ENCODE results near the gene SRRT. TPM values are rescaled to one million over a fixed set of nuclear protein-coding genes. Genes with fewer than 3 reads are reported as not detected.
"Not testable (repeated sequence)": the region's sequence is repeated elsewhere in the genome, so short reads cannot be mapped to it uniquely, and the experiment has no call there.

Gene SRRT
- total RNA-seq, 1 donor from 2014 or later: 60.4 TPM

- H2AFZ ChIP-seq (replicated peaks): no peak overlapping the region
- no peak overlapping the region for H3K27ac Mint-ChIP-seq
- no peaks in the 10 kb centered on the region for H3K4me1 Mint-ChIP-seq
Observed at GRCh38 chr7:100911484-100911883, 36.6 kb downstream of the SRRT start.

GRCh38 chr7:100914208-100914878 lies 39.4 kb downstream of the SRRT start:
- Mint-ChIP-seq H3K27ac (no peak overlapping the region), H3K4me3 (no peak overlapping the region), H3K9me3 (peaks cover 1% of the 10 kb centered on the region), H3K27me3 (ENCODE audit: insufficient read depth, low read depth) (peaks cover 9% of the 10 kb centered on the region), H3K36me3 (no peaks in the 10 kb centered on the region), H3K4me1 (no peaks in the 10 kb centered on the region)
- no peak overlapping the region for H3K4me2 ChIP-seq
- peaks cover 6% of the 10 kb centered on the region for H3F3A ChIP-seq (ENCODE audit: low read depth)
- no peaks in the 10 kb centered on the region for H3K4me1 ChIP-seq
- no peaks in the 10 kb centered on the region for H3K36me3 ChIP-seq
- no peaks in the 10 kb centered on the region for H3K27me3 ChIP-seq
- no peaks in the 10 kb centered on the region for H4K20me1 ChIP-seq (ENCODE audit: low read depth)
- no peaks in the 10 kb centered on the region for H3K9me3 ChIP-seq (ENCODE audit: low read depth)
- H3K79me2 ChIP-seq (ENCODE audit: low read depth): no peaks in the 10 kb centered on the region
- no peak overlapping the region for H3K27ac ChIP-seq
- no peak overlapping the region for H2AFZ ChIP-seq (replicated peaks)
- H3K4me3 ChIP-seq: no peak overlapping the region
- no peak for DNase-seq (ENCODE audit: low spot score)
- TF ChIP-seq EZH2phosphoT487 (IDR thresholded peaks at IDR 0.05) (no peak), CTCF (IDR thresholded peaks at IDR 0.05) (no peak), EZH2 (IDR thresholded peaks at IDR 0.05) (no peak)
- no peak overlapping the region for H3K9ac ChIP-seq

More at GRCh38 chr7:100911484-100911883, 36.6 kb downstream of the SRRT start:
- Histone ChIP-seq H3K79me2 (ENCODE audit: low read depth) (no peaks in the 10 kb centered on the region), H3K4me2 (no peak overlapping the region), H3K36me3 (no peaks in the 10 kb centered on the region), H3K9me3 (ENCODE audit: low read depth) (no peaks in the 10 kb centered on the region), H3K4me3 (no peak overlapping the region), H3K9ac (no peak overlapping the region), H4K20me1 (ENCODE audit: low read depth) (no peaks in the 10 kb centered on the region), H3K27me3 (no peaks in the 10 kb centered on the region), H3K4me1 (no peaks in the 10 kb centered on the region), H3F3A (ENCODE audit: low read depth) (peaks cover 6% of the 10 kb centered on the region), H3K27ac (no peak overlapping the region)
- H3K4me3 Mint-ChIP-seq: no peak overlapping the region
- no peaks in the 10 kb centered on the region for H3K36me3 Mint-ChIP-seq
- TF ChIP-seq CTCF (IDR thresholded peaks at IDR 0.05) (no peak), EZH2phosphoT487 (IDR thresholded peaks at IDR 0.05) (no peak), EZH2 (IDR thresholded peaks at IDR 0.05) (no peak)
- peaks cover 4% of the 10 kb centered on the region for H3K9me3 Mint-ChIP-seq
- H3K27me3 Mint-ChIP-seq (ENCODE audit: insufficient read depth, low read depth): peaks cover 14% of the 10 kb centered on the region
- no peak for DNase-seq (ENCODE audit: low spot score)

- Mint-ChIP-seq H3K4me1 (no peaks in the 10 kb centered on the region), H3K27me3 (ENCODE audit: insufficient read depth, low read depth) (peaks cover 8% of the 10 kb centered on the region), H3K27ac (peak overlapping the region; percentile 86), H3K9me3 (peaks cover 1% of the 10 kb centered on the region), H3K36me3 (no peaks in the 10 kb centered on the region), H3K4me3 (no peak overlapping the region)
- no peak overlapping the region for H3K9ac ChIP-seq
- H3K27ac ChIP-seq: no peak overlapping the region
- no peaks in the 10 kb centered on the region for H3K4me1 ChIP-seq
- H3K4me3 ChIP-seq: no peak overlapping the region
- H3K4me2 ChIP-seq: no peak overlapping the region
- no peaks in the 10 kb centered on the region for H3K9me3 ChIP-seq (ENCODE audit: low read depth)
- TF ChIP-seq CTCF (IDR thresholded peaks at IDR 0.05) (no peak), EZH2 (IDR thresholded peaks at IDR 0.05) (no peak), EZH2phosphoT487 (IDR thresholded peaks at IDR 0.05) (no peak)
- no peaks in the 10 kb centered on the region for H3K27me3 ChIP-seq
- no peaks in the 10 kb centered on the region for H4K20me1 ChIP-seq (ENCODE audit: low read depth)
- no peaks in the 10 kb centered on the region for H3K36me3 ChIP-seq
- no peak for DNase-seq (ENCODE audit: low spot score)
- H2AFZ ChIP-seq (replicated peaks): no peak overlapping the region
- H3F3A ChIP-seq (ENCODE audit: low read depth): peaks cover 6% of the 10 kb centered on the region
- H3K79me2 ChIP-seq (ENCODE audit: low read depth): no peaks in the 10 kb centered on the region
Observed at GRCh38 chr7:100914879-100915447, 40.1 kb downstream of the SRRT start.

GRCh38 chr7:100919335-100919734 lies 44.4 kb downstream of the SRRT start:
- H3K4me3 ChIP-seq; H3K36me3 Mint-ChIP-seq; H3K4me3 Mint-ChIP-seq; H3K4me1 ChIP-seq; H4K20me1 ChIP-seq (ENCODE audit: low read depth); H3K27me3 Mint-ChIP-seq (ENCODE audit: insufficient read depth, low read depth); H3K4me1 Mint-ChIP-seq; H3K27me3 ChIP-seq; H3K9ac ChIP-seq; H3K36me3 ChIP-seq; H3K9me3 Mint-ChIP-seq; H3K27ac ChIP-seq; H3K79me2 ChIP-seq (ENCODE audit: low read depth); H3K9me3 ChIP-seq (ENCODE audit: low read depth); H2AFZ ChIP-seq (replicated peaks); DNase-seq (ENCODE audit: low spot score); H3F3A ChIP-seq (ENCODE audit: low read depth); H3K4me2 ChIP-seq; H3K27ac Mint-ChIP-seq: not testable (repeated sequence)

GRCh38 chr7:100919779-100920437 lies 45.0 kb downstream of the SRRT start:
- not testable (repeated sequence) for H3K9ac ChIP-seq; H3F3A ChIP-seq (ENCODE audit: low read depth); H3K27me3 ChIP-seq; H3K4me3 Mint-ChIP-seq; H3K4me2 ChIP-seq; H3K4me3 ChIP-seq; H3K4me1 Mint-ChIP-seq; H2AFZ ChIP-seq (replicated peaks); H4K20me1 ChIP-seq (ENCODE audit: low read depth); DNase-seq (ENCODE audit: low spot score); H3K36me3 Mint-ChIP-seq; H3K27me3 Mint-ChIP-seq (ENCODE audit: insufficient read depth, low read depth); H3K9me3 Mint-ChIP-seq; H3K4me1 ChIP-seq; H3K79me2 ChIP-seq (ENCODE audit: low read depth); H3K27ac Mint-ChIP-seq; H3K27ac ChIP-seq; H3K36me3 ChIP-seq; H3K9me3 ChIP-seq (ENCODE audit: low read depth)
